GM12872 (cell line): ENCODE data around the gene SOX10.

Source experiments
- TF ChIP-seq, protein P1 (sequence below): IDR thresholded peaks from 3 replicates; pipeline ENCODE4 v1.5.1; 2011; ENCODE audit warnings: low read depth, mild to moderate bottlenecking, low read length, moderate library complexity; ENCODE audit not compliant: insufficient read depth

The SOX10 gene

DNA sequence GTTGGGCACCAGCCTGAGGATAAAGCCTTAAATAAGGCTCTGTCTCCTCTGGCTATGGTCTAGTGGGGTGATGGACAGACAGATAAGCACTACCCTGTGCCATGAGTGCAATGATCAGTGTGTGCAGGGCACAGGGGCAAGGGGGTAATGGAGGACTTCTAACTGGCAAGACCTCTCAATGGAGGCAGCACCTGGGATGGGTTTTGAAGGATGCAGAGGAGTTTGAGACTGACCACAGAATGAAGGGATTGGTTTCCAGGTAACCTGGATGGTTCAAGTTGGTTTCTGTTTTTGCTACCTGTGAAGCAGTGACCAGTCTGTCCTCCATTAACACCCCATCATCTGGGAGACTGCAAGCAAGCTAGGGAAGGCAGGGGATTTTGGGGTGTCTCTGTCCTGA lies 45.0 kb upstream of the SOX10 start:
- TF ChIP-seq, protein P1, sequence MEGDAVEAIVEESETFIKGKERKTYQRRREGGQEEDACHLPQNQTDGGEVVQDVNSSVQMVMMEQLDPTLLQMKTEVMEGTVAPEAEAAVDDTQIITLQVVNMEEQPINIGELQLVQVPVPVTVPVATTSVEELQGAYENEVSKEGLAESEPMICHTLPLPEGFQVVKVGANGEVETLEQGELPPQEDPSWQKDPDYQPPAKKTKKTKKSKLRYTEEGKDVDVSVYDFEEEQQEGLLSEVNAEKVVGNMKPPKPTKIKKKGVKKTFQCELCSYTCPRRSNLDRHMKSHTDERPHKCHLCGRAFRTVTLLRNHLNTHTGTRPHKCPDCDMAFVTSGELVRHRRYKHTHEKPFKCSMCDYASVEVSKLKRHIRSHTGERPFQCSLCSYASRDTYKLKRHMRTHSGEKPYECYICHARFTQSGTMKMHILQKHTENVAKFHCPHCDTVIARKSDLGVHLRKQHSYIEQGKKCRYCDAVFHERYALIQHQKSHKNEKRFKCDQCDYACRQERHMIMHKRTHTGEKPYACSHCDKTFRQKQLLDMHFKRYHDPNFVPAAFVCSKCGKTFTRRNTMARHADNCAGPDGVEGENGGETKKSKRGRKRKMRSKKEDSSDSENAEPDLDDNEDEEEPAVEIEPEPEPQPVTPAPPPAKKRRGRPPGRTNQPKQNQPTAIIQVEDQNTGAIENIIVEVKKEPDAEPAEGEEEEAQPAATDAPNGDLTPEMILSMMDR, result no peak

DNA sequence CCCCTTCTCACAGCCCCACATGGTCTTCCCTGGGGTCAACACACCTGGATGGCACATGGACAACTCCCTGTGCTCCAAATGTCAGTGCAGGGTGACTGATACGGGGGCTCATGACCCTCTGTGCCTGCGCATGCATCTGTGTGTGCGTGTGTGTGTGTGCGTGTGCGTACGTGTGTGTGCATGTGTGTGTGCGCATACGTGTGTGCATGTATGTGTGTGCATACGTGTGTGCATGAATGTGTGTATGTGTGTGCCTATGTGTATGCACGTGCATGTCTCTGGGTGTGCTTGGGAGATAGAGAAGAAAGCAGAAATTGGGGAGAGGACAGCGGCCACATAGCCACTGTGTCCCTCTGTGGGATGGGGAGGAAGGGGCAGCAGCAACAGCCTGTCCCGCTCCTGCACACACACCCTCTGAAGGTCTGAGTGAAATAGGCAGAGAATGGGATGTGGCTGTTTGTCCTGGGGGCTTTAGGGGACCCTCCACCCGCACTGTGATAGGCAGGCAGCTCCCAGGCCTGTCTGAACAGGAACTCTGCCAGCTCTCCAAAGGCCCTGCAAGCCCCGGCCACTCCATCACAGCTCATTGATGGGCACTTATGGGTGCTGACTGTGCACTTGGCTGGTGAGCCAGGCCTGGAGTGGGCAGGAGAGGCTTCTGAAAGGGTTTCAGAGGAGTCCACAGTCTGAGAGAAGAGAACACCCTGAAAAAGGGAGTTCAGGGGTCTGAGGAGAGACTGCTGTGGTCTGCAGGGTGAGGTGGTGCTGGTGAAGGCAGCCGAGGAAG lies 44.2 kb upstream of the SOX10 start:
- TF ChIP-seq, protein P1, result no peak

- TF ChIP-seq, protein P1, result no peak
These were observed 43.1 kb upstream of the SOX10 start for GRCh38 chr22:38027487-38027886.

DNA sequence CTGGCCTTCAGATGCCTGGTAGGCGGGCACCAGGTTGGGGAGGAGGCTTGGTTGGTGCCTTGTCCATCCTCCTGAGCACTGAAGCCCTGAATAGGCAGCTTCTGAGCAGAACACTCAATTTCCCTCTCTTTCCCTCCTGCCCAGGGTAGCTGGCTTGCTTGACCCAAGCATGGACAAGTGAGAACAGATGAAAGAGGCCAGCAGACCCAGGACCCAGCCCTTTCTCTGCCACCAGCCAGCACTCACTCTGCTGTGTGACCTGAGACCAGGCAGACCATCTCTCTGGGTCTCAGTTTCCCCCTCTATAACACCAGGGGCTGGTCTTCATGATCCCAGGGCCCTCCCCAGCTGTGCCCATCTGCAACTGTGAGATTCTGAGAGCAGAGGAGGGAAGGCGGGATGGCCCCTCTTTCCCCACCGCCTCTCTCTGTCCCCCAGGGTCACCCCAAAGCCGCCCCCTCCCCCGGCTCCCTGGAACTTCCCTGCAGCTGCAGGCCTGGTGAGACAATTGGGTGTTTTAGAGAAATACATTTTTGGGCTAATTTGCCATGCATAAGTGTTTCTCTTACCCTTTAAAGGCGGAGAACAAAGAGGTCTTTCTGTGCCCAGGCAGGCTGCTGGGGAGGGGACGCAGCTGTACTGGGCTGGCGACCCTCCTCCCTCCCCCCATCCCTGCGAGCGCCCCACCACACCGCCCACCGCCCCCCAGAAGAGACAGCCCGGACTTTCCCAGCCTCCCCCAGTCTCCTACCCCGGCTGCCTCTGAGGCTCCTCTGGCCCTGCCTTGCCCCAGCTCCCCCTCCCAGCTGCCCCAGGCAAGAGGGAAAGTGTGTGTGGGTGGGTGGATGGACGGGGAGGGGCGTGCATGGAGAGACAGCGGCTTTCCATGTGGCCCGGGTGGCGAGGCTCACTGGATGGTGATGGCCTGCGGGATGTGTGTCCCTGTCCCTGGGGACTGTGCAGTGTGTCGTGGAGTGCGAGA lies 42.1 kb upstream of the SOX10 start:
- TF ChIP-seq, protein P1, result no peak

DNA sequence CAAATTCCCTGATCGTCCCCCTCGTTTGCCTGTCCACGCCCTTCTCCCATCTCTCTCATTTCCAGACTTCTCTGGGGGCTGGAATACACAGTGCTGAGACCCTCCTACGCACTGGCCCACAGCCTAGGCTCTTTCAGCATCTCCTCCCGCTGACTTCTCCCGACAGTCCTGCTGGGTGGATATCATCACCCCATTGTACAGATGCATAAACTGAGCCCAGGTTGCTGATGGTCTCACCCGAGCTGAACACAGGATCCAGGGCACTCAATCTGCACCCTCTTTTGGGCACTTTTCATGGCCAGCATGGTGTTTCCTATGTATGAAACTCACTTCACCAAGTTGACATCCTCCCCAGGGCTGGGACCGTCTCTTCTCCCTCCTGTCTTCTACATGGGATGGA lies 41.2 kb upstream of the SOX10 start:
- TF ChIP-seq, protein P1, result no peak

DNA sequence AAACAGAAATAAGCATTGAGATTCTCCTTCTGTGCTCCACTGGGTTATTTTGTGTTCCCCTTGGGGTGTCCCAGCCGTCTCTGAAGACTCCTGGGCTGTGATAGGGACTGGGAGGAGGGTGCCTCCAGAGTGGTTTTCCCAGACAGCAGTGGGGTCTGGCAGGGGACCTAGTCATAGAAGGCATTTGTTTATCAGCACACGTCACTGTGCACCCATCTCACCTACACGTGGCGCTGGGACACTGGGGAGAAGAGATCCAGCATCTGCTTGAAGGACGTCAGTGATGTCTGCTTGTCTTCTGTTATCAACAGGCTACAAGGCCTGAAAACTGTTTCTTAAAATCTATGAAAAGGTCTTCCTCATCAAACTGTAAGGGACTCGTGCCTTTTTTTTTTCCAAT lies 38.7 kb upstream of the SOX10 start:
- TF ChIP-seq, protein P1, result no peak

- TF ChIP-seq, protein P1, result no peak
These were observed 36.9 kb upstream of the SOX10 start for GRCh38 chr22:38021206-38021605.
